ENCODE data around the gene LRP6. TPM values are rescaled to one million over a fixed set of nuclear protein-coding genes. Genes with fewer than 3 reads are reported as not detected.

LRP6 gene
- total RNA-seq, 1 donor from 2014 or later: 55.8 TPM

- intact Hi-C loops (cut with DNase I): no loop called here
Observed at GRCh38 chr12:12202747-12203146, 64.1 kb downstream of the LRP6 start.

GRCh38 chr12:12202105-12202504, 64.7 kb downstream of the LRP6 start:
- Histone ChIP-seq H3K36me3 (no peaks in the 10 kb centered on the region), H3K4me3 (no peak overlapping the region), H3K4me1 (no peaks in the 10 kb centered on the region), H3K27ac (no peak overlapping the region), H3K9me3 (no peaks in the 10 kb centered on the region), H3K27me3 (no peaks in the 10 kb centered on the region)
- intact Hi-C loops (cut with DNase I): no loop called here
- TF ChIP-seq CTCF (IDR thresholded peaks at IDR 0.05): no peak
- no peak for ATAC-seq
- no peak for DNase-seq

More at GRCh38 chr12:12202747-12203146, 64.1 kb downstream of the LRP6 start:
- no peak overlapping the region for H3K27ac ChIP-seq
- no peaks in the 10 kb centered on the region for H3K4me1 ChIP-seq
- H3K36me3 ChIP-seq: no peaks in the 10 kb centered on the region
- no peaks in the 10 kb centered on the region for H3K9me3 ChIP-seq
- H3K27me3 ChIP-seq: no peaks in the 10 kb centered on the region
- DNase-seq (no peak), ATAC-seq (no peak)
- H3K4me3 ChIP-seq: no peak overlapping the region
- no peak for TF ChIP-seq CTCF (IDR thresholded peaks at IDR 0.05)

- Histone ChIP-seq H3K9me3 (no peaks in the 10 kb centered on the region), H3K27me3 (no peaks in the 10 kb centered on the region), H3K36me3 (no peaks in the 10 kb centered on the region), H3K27ac (no peak overlapping the region), H3K4me3 (no peak overlapping the region), H3K4me1 (no peaks in the 10 kb centered on the region)
- no peak for TF ChIP-seq CTCF (IDR thresholded peaks at IDR 0.05)
- DNase-seq: no peak
- intact Hi-C loops (cut with DNase I): no loop called here
- ATAC-seq: no peak
Observed at GRCh38 chr12:12201274-12201758, 65.5 kb downstream of the LRP6 start.

- intact Hi-C loops (cut with DNase I): no loop called here
- ATAC-seq (no peak), DNase-seq (no peak)
- TF ChIP-seq CTCF (IDR thresholded peaks at IDR 0.05): no peak
- no peak overlapping the region for H3K27ac ChIP-seq
- H3K36me3 ChIP-seq: no peaks in the 10 kb centered on the region
- no peaks in the 10 kb centered on the region for H3K4me1 ChIP-seq
- H3K4me3 ChIP-seq: no peak overlapping the region
- H3K27me3 ChIP-seq: no peaks in the 10 kb centered on the region
- no peaks in the 10 kb centered on the region for H3K9me3 ChIP-seq
Observed at GRCh38 chr12:12200363-12200762, 66.5 kb downstream of the LRP6 start.

- no peak overlapping the region for H3K27ac ChIP-seq
- intact Hi-C loops (cut with DNase I): no loop called here
- H3K36me3 ChIP-seq: no peaks in the 10 kb centered on the region
- ATAC-seq (no peak), DNase-seq (no peak)
- no peaks in the 10 kb centered on the region for H3K27me3 ChIP-seq
- no peaks in the 10 kb centered on the region for H3K4me1 ChIP-seq
- no peak overlapping the region for H3K4me3 ChIP-seq
- H3K9me3 ChIP-seq: no peaks in the 10 kb centered on the region
- TF ChIP-seq CTCF (IDR thresholded peaks at IDR 0.05): no peak
Observed at GRCh38 chr12:12198124-12198523, 68.7 kb downstream of the LRP6 start.

- Histone ChIP-seq H3K27me3 (no peaks in the 10 kb centered on the region), H3K36me3 (no peaks in the 10 kb centered on the region), H3K27ac (no peak overlapping the region), H3K9me3 (no peaks in the 10 kb centered on the region), H3K4me3 (no peak overlapping the region), H3K4me1 (no peaks in the 10 kb centered on the region)
- DNase-seq (no peak), ATAC-seq (no peak)
- no peak for TF ChIP-seq CTCF (IDR thresholded peaks at IDR 0.05)
- intact Hi-C loops (cut with DNase I): no loop called here
Observed at GRCh38 chr12:12197128-12197527, 69.7 kb downstream of the LRP6 start.
